GM18951 (cell line): ENCODE measurements around the gene LCE1D.

Experiments used
- POLR2A ChIP-seq: IDR thresholded peaks from 4 replicates; pipeline ENCODE4 v1.6.1; 2011; ENCODE audit warnings: mild to moderate bottlenecking; ENCODE audit not compliant: insufficient read length, insufficient read depth; ENCODE audit errors: extremely low read depth
- in situ Hi-C: fragments of 300-500 bp; cut with MboI; formaldehyde crosslinking; loops from one replicate; pipeline ENCODE4 v1.12.0; 2022; ENCODE audit warnings: low sequenced_read_pairs, mixed read lengths, inconsistent platforms; ENCODE audit not compliant: unreplicated experiment

The LCE1D gene

GRCh38 chr1:152777510-152778137 lies 18.9 kb upstream of the LCE1D start:
- no peak for TF ChIP-seq POLR2A
- in situ Hi-C loops, result no loop called here

- no peak for TF ChIP-seq POLR2A
- in situ Hi-C loops, result no loop called here
Observed at GRCh38 chr1:152783095-152783494, 13.4 kb upstream of the LCE1D start.

DNA sequence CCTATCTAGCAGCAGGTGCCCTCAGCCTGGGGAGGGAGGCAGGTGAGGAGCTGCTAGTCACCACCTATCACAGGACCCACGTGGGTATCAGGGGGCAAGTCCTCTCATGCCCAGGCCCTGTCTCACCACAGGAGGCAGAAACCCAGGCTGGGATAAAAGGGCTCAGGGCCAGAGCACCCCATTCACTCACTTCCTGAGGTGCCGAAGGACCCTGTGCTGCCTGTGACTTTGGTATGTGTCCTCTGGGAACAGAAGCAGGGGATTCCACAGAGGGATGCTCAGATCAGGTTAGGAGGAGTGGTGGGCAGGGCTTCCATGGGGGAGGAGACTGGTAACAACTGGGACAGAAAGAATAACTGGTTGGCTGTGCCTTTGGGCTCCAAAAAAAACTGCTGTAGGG lies 10.4 kb upstream of the LCE1D start, which contains the start of gene LCE1E:
LCE1E (plus strand) TSS at position 181 of the 400 bp plus-strand sequence. CDS start 1,043 bp downstream, outside the sequence.
- peak; percentile 32 for TF ChIP-seq POLR2A
- in situ Hi-C loops, result no loop called here

DNA sequence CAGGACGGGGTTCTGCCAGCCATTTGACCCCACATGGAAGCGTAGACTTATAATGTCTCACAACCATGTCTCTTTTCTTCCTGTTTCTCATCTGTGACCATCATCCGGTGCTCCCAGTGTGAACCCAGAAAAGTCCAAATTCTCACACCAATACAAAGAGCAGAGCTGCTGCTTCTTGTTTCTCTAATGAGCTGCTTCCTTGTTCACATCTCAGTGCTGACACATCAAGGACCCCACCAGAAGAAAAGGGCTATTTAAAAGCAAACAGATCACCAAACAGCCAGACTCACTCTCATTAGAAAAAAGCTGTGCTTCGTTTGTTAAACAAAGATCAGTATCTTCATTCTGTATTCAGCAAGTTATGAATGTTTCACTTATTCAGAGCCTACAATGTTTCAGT lies 835 bp upstream of the LCE1D start:
- no peak for TF ChIP-seq POLR2A
- in situ Hi-C loops, result no loop called here

DNA sequence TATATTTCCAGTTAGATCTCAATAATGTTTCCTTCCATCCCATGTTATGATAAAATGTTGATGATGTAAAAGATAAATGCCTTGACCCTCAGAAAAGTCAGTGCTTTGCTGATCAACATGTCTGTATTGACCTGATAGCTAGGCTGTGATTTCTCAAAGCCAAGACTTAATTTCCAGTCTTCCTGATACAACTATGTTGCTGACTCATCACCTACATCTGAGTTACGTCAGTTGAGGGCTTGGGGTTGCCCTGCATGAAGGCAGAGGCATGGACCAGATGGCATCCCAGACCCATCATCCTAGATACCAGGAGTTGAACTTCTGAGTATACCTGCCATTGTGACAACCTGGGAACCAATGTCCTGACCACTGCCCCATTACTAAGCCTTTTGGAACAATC lies 4.8 kb downstream of the LCE1D start:
- no peak for TF ChIP-seq POLR2A
- in situ Hi-C loops, result no loop called here

DNA sequence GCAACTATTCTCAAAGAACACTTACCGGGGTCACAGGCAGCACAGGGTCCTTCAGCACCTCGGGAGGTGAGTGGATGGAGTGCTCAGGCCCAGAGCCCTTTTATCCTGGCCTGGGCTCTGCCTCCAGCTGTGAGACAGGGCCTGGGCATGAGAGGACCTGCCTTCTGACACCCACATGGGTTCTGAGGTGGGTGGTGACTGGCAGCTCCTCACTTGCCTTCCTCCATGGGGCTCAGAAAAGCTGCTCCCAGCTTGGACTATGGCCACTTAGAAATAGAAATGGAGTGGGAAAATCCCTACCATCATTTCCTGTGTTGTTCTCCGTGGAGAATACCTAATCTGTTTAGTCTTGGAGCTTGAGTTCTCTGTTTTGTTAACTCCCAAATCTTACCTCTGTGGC lies 10.1 kb downstream of the LCE1D start, which contains the start of gene LCE1C:
LCE1C (minus strand) TSS at position 76 of the 400 bp plus-strand sequence. CDS start 1,173 bp downstream, outside the sequence.
- no peak for TF ChIP-seq POLR2A
- in situ Hi-C loops, result no loop called here

GRCh38 chr1:152811050-152811449 lies 14.5 kb downstream of the LCE1D start:
- in situ Hi-C loops, result no loop called here
- no peak for TF ChIP-seq POLR2A

DNA sequence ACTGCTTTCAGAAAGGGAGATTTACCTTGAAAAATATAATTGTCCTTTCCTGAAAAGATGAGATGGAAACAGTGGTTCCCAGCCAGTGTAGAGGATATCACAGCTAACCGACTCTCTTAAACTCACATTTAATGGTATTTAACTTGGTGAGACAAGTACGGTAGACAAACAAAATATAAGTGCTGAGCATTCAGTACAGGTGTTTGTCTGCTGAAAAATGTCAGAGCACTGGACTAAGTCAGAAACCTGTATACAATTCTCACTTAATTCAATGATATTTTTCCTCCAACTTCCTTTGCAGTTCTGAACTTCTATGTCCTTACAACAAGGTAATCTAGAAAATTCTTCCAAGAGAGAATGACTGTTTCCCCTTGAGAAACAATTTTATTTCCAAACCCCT lies 15.2 kb downstream of the LCE1D start, which contains the start of gene LCE1B:
LCE1B (plus strand) TSS at position 301 of the 400 bp plus-strand sequence. CDS start 476 bp downstream, outside the sequence.
- TF ChIP-seq POLR2A, result no peak
- in situ Hi-C loops, result no loop called here

GRCh38 chr1:152817309-152817708 lies 20.8 kb downstream of the LCE1D start:
- no peak for TF ChIP-seq POLR2A
- in situ Hi-C loops, result no loop called here

GRCh38 chr1:152823294-152823693 lies 26.8 kb downstream of the LCE1D start:
- no peak for TF ChIP-seq POLR2A
- in situ Hi-C loops, result no loop called here

GRCh38 chr1:152824964-152825363 lies 28.4 kb downstream of the LCE1D start:
- in situ Hi-C loops, result no loop called here
- no peak for TF ChIP-seq POLR2A

- TF ChIP-seq POLR2A, result no peak
- in situ Hi-C loops, result no loop called here
Observed at GRCh38 chr1:152827173-152827572, 30.7 kb downstream of the LCE1D start, which contains the start of gene LCE1A. TSS of gene LCE1A (plus strand) at chr1:152827473. CDS start at chr1:152827473, 0 bp downstream.

- TF ChIP-seq POLR2A, result no peak
- in situ Hi-C loops, result no loop called here
Observed at GRCh38 chr1:152836870-152837269, 40.3 kb downstream of the LCE1D start.

- in situ Hi-C loops, result no loop called here
- TF ChIP-seq POLR2A, result no peak
Observed at GRCh38 chr1:152842556-152842955, 46.0 kb downstream of the LCE1D start, which contains the start of gene LCE6A. TSS of gene LCE6A (plus strand) at chr1:152842856. CDS start at chr1:152843521, 665 bp downstream.
